Measurements from ENCODE around the gene SKP1. TPM values are rescaled to one million over a fixed set of nuclear protein-coding genes. Genes with fewer than 3 reads are reported as not detected.

The SKP1 gene
- polyA plus RNA-seq, 4 donors, result 476 to 538 (median 505) TPM

GRCh38 chr5:134124289-134125038, 52.3 kb downstream of the SKP1 start:
- no peaks in the 10 kb centered on the region for H3K27me3 ChIP-seq (ENCODE audit: control insufficient read depth in 3 of 3, insufficient read depth in 3 of 3, low read length in 3 of 3)
- H3K27ac ChIP-seq (ENCODE audit: low read depth in 1 of 3, low read length in 2 of 3), result peak overlapping the region in 1 of 3 donors; percentile 47
- DNase-seq, result no peak
- H3K4me3 ChIP-seq (ENCODE audit: low read depth in 1 of 3, low read length in 3 of 3), result no peak overlapping the region
- H3K9me3 ChIP-seq (ENCODE audit: control insufficient read depth in 2 of 2, insufficient read depth in 1 of 2, low read depth in 1 of 2, low read length in 1 of 2), result no peaks in the 10 kb centered on the region
- 77 to 88% (median 78%) methylated on average over 8 of the region's 8 CpGs for WGBS, 3 donors
- H3K4me1 ChIP-seq (ENCODE audit: control insufficient read depth in 3 of 3, insufficient read depth in 2 of 3, low read depth in 1 of 3, low read length in 2 of 3), result peaks cover 0 to 4% (median 0%) of the 10 kb centered on the region in 3 donors
- H3K36me3 ChIP-seq (ENCODE audit: control insufficient read depth in 3 of 3, insufficient read depth in 2 of 3, low read depth in 1 of 3, low read length in 3 of 3), result peaks cover 0 to 70% (median 4%) of the 10 kb centered on the region in 3 donors
- FAIRE-seq, result no peak

- H3K9me3 ChIP-seq (ENCODE audit: control insufficient read depth in 2 of 2, insufficient read depth in 1 of 2, low read depth in 1 of 2, low read length in 1 of 2), result no peaks in the 10 kb centered on the region
- peaks cover 0 to 4% (median 0%) of the 10 kb centered on the region in 3 donors for H3K4me1 ChIP-seq (ENCODE audit: control insufficient read depth in 3 of 3, insufficient read depth in 2 of 3, low read depth in 1 of 3, low read length in 2 of 3)
- no peak overlapping the region for H3K4me3 ChIP-seq (ENCODE audit: low read depth in 1 of 3, low read length in 3 of 3)
- no peak overlapping the region for H3K27ac ChIP-seq (ENCODE audit: low read depth in 1 of 3, low read length in 2 of 3)
- no peaks in the 10 kb centered on the region for H3K27me3 ChIP-seq (ENCODE audit: control insufficient read depth in 3 of 3, insufficient read depth in 3 of 3, low read length in 3 of 3)
- DNase-seq (no peak), FAIRE-seq (no peak)
- WGBS, 3 donors, result 88 to 89% (median 88%) methylated on average over 6 of the region's 6 CpGs
- peaks cover 0 to 60% (median 2%) of the 10 kb centered on the region in 3 donors for H3K36me3 ChIP-seq (ENCODE audit: control insufficient read depth in 3 of 3, insufficient read depth in 2 of 3, low read depth in 1 of 3, low read length in 3 of 3)
These were observed 53.4 kb downstream of the SKP1 start for GRCh38 chr5:134123360-134123759.

GRCh38 chr5:134122530-134122929, 54.2 kb downstream of the SKP1 start:
- Histone ChIP-seq H3K9me3 (ENCODE audit: control insufficient read depth in 2 of 2, insufficient read depth in 1 of 2, low read depth in 1 of 2, low read length in 1 of 2) (no peaks in the 10 kb centered on the region), H3K27ac (ENCODE audit: low read depth in 1 of 3, low read length in 2 of 3) (no peak overlapping the region), H3K27me3 (ENCODE audit: control insufficient read depth in 3 of 3, insufficient read depth in 3 of 3, low read length in 3 of 3) (no peaks in the 10 kb centered on the region), H3K4me3 (ENCODE audit: low read depth in 1 of 3, low read length in 3 of 3) (no peak overlapping the region), H3K4me1 (ENCODE audit: control insufficient read depth in 3 of 3, insufficient read depth in 2 of 3, low read depth in 1 of 3, low read length in 2 of 3) (peaks cover 0 to 4% (median 0%) of the 10 kb centered on the region in 3 donors), H3K36me3 (ENCODE audit: control insufficient read depth in 3 of 3, insufficient read depth in 2 of 3, low read depth in 1 of 3, low read length in 3 of 3) (peaks cover 2 to 58% (median 2%) of the 10 kb centered on the region in 3 donors)
- DNase-seq (peak in 1 of 2 donors; percentile 38), FAIRE-seq (no peak)
- WGBS, 3 donors, result 61 to 83% (median 68%) methylated on average over 3 of the region's 3 CpGs

GRCh38 chr5:134120386-134121138, 56.2 kb downstream of the SKP1 start:
- no peak for FAIRE-seq
- DNase-seq, result no peak
- Histone ChIP-seq H3K27me3 (ENCODE audit: control insufficient read depth in 3 of 3, insufficient read depth in 3 of 3, low read length in 3 of 3) (peaks cover 0 to 8% (median 0%) of the 10 kb centered on the region in 3 donors), H3K4me1 (ENCODE audit: control insufficient read depth in 3 of 3, insufficient read depth in 2 of 3, low read depth in 1 of 3, low read length in 2 of 3) (peaks cover 0 to 2% (median 0%) of the 10 kb centered on the region in 3 donors), H3K4me3 (ENCODE audit: low read depth in 1 of 3, low read length in 3 of 3) (no peak overlapping the region), H3K9me3 (ENCODE audit: control insufficient read depth in 2 of 2, insufficient read depth in 1 of 2, low read depth in 1 of 2, low read length in 1 of 2) (no peaks in the 10 kb centered on the region), H3K36me3 (ENCODE audit: control insufficient read depth in 3 of 3, insufficient read depth in 2 of 3, low read depth in 1 of 3, low read length in 3 of 3) (peaks cover 2 to 61% (median 2%) of the 10 kb centered on the region in 3 donors), H3K27ac (ENCODE audit: low read depth in 1 of 3, low read length in 2 of 3) (no peak overlapping the region)
- 88% methylated on average over 17 of the region's 17 CpGs for WGBS, 3 donors

GRCh38 chr5:134119720-134120119, 57.0 kb downstream of the SKP1 start:
- peaks cover 2 to 55% (median 2%) of the 10 kb centered on the region in 3 donors for H3K36me3 ChIP-seq (ENCODE audit: control insufficient read depth in 3 of 3, insufficient read depth in 2 of 3, low read depth in 1 of 3, low read length in 3 of 3)
- no peak overlapping the region for H3K4me3 ChIP-seq (ENCODE audit: low read depth in 1 of 3, low read length in 3 of 3)
- H3K27me3 ChIP-seq (ENCODE audit: control insufficient read depth in 3 of 3, insufficient read depth in 3 of 3, low read length in 3 of 3), result peaks cover 0 to 11% (median 0%) of the 10 kb centered on the region in 3 donors
- H3K4me1 ChIP-seq (ENCODE audit: control insufficient read depth in 3 of 3, insufficient read depth in 2 of 3, low read depth in 1 of 3, low read length in 2 of 3), result peaks cover 0 to 2% (median 0%) of the 10 kb centered on the region in 3 donors
- no peak overlapping the region for H3K27ac ChIP-seq (ENCODE audit: low read depth in 1 of 3, low read length in 2 of 3)
- no peak for FAIRE-seq
- no peaks in the 10 kb centered on the region for H3K9me3 ChIP-seq (ENCODE audit: control insufficient read depth in 2 of 2, insufficient read depth in 1 of 2, low read depth in 1 of 2, low read length in 1 of 2)
- no peak for DNase-seq
- 78 to 84% (median 83%) methylated on average over 12 of the region's 12 CpGs for WGBS, 3 donors

GRCh38 chr5:134118212-134118835, 58.4 kb downstream of the SKP1 start:
- Histone ChIP-seq H3K4me1 (ENCODE audit: control insufficient read depth in 3 of 3, insufficient read depth in 2 of 3, low read depth in 1 of 3, low read length in 2 of 3) (peaks cover 4 to 10% (median 5%) of the 10 kb centered on the region in 3 donors), H3K36me3 (ENCODE audit: control insufficient read depth in 3 of 3, insufficient read depth in 2 of 3, low read depth in 1 of 3, low read length in 3 of 3) (peaks cover 2 to 46% (median 2%) of the 10 kb centered on the region in 3 donors), H3K4me3 (ENCODE audit: low read depth in 1 of 3, low read length in 3 of 3) (no peak overlapping the region), H3K9me3 (ENCODE audit: control insufficient read depth in 2 of 2, insufficient read depth in 1 of 2, low read depth in 1 of 2, low read length in 1 of 2) (peaks cover 0 to 2% of the 10 kb centered on the region in 2 donors), H3K27ac (ENCODE audit: low read depth in 1 of 3, low read length in 2 of 3) (no peak overlapping the region), H3K27me3 (ENCODE audit: control insufficient read depth in 3 of 3, insufficient read depth in 3 of 3, low read length in 3 of 3) (peaks cover 0 to 20% (median 0%) of the 10 kb centered on the region in 3 donors)
- no peak for DNase-seq
- 77 to 84% (median 81%) methylated on average over 4 of the region's 4 CpGs for WGBS, 3 donors
- FAIRE-seq, result no peak

GRCh38 chr5:134116789-134117761, 59.7 kb downstream of the SKP1 start:
- H3K36me3 ChIP-seq (ENCODE audit: control insufficient read depth in 3 of 3, insufficient read depth in 2 of 3, low read depth in 1 of 3, low read length in 3 of 3), result peaks cover 2 to 34% (median 2%) of the 10 kb centered on the region in 3 donors
- H3K27me3 ChIP-seq (ENCODE audit: control insufficient read depth in 3 of 3, insufficient read depth in 3 of 3, low read length in 3 of 3), result peaks cover 0 to 31% (median 0%) of the 10 kb centered on the region in 3 donors
- 72 to 81% (median 73%) methylated on average over 12 of the region's 12 CpGs for WGBS, 3 donors
- no peak for FAIRE-seq
- no peak overlapping the region for H3K27ac ChIP-seq (ENCODE audit: low read depth in 1 of 3, low read length in 2 of 3)
- DNase-seq, result no peak
- H3K4me3 ChIP-seq (ENCODE audit: low read depth in 1 of 3, low read length in 3 of 3), result peak overlapping the region in 2 of 3 donors; percentile 3 to 22
- H3K9me3 ChIP-seq (ENCODE audit: control insufficient read depth in 2 of 2, insufficient read depth in 1 of 2, low read depth in 1 of 2, low read length in 1 of 2), result peaks cover 0 to 3% of the 10 kb centered on the region in 2 donors
- H3K4me1 ChIP-seq (ENCODE audit: control insufficient read depth in 3 of 3, insufficient read depth in 2 of 3, low read depth in 1 of 3, low read length in 2 of 3), result peaks cover 4 to 12% (median 5%) of the 10 kb centered on the region in 3 donors
